HG02678 (cell line): ENCODE data around the gene SLC22A3.
A peak's percentile ranks its signal among the peaks of the same experiment; 100 is the strongest.

Experiments used
- ATAC-seq: cut with Tn5 transposase; IDR thresholded peaks from one replicate; pipeline ENCODE4 v1.9.1; 2021; ENCODE audit warnings: mild to moderate bottlenecking, moderate library complexity; ENCODE audit not compliant: unreplicated experiment

SLC22A3 gene

DNA sequence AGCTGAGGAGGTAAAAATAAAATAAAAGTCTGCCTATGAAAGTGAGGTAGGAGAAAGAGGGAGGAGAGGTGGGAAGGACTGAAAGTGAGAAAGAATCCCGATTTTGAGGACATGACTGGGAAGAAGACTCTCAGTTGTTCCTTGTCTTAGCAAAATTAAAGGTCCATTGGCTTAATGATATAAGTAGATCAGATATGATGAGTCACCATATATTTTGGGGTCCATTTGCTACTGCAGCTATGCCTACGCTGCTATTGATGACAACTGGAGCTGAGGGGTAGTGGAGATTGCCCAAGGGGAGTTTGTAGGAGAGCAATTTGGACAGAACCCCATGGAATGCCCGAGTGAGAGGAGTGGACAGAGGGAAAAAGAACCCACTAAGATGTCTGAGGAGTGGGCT is 15.1 kb upstream of the SLC22A3 start:
- no peak for ATAC-seq

DNA sequence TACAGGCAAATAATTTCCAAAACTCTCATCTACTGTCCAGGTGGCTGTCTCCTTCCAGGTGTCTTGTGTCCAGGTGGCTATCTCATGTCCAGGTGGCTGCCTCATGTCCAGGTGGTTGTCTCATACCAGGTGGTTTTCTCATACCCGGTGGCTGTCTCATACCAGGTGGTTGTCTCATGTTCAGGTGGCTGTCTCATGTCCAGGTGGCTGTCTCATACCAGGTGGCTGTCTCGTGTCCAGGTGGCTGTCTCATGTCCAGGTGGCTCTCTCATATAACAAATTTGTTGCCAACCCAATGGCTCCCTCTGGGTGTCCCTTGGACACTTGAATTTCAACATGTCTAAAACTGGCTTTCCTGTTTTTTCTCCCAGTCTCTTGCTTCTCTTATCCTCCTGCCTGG is 14.3 kb upstream of the SLC22A3 start:
- ATAC-seq = no peak

DNA sequence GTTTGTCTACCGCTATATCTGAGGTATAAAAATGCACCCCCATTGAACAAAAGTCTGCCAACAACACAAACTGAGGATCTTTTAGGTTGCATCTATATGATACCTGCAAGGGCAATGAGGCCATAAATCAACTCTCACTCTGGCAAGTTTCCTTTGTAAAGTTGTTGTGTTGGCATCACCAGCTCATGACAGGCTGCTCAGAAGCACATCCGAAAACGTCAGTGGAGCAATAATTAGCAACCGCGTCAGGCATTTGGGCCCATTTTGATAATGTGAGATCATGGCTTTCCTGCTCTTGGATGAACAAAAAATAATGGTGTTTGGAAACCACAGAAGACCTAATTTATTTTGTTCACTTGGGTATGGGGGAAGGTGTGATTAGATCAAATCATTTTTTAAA is 12.0 kb upstream of the SLC22A3 start:
- no peak for ATAC-seq

DNA sequence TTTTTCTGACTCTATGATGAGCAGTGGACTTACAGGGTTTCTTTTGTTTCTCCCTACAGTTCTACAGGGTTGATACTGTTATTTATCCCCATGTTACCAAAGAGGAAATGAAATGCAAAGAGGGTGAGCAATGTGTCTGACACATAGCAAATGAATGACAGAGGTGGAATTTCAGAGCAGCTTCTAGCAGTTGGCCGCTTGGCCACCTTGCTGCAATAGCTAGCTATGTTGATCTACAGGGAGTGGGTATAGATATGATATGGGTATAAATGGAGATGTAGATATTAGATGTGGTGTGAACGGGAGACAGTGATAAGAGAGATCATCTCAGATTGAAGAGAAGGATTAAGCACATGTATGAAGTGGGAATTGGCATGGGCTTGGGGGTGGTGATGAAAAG is 10.9 kb upstream of the SLC22A3 start:
- no peak for ATAC-seq

DNA sequence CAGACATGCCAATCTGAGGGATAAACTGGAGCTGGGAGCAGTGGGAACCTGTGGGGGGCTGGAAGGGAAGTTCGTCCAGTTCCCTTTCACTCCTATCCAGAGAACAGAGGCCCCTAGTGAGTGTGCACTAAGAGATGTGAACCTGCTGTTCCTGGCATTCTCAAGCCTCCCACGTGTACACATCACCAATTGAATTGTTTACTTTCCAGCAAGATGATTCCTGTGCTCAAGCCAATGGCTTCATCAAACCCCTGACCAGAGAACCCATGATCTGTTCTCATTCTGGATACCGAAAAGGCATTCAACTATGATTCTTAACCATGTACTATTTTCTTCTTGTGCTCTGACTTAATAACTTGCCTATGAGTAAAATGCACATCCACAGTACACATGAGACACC is 10.2 kb upstream of the SLC22A3 start:
- no peak for ATAC-seq

DNA sequence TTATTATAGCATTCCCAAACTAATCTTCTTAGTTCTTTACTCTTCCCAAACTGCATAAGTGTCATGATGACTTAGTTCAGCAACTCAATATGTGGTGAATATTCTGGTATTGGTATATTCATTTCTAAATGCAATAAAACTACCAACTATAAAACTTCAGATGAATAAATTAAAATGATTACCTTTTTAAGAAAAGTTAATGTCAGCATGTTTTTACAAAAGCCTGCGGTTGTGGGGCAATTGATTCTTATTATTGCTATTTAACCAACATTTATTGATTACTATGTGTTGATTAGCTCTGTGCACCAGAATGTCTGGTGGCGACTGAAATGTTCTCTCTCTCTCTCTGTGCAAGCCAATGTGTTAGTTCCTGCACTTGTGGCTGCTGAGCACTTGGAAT is 5.0 kb upstream of the SLC22A3 start:
- ATAC-seq = no peak

DNA sequence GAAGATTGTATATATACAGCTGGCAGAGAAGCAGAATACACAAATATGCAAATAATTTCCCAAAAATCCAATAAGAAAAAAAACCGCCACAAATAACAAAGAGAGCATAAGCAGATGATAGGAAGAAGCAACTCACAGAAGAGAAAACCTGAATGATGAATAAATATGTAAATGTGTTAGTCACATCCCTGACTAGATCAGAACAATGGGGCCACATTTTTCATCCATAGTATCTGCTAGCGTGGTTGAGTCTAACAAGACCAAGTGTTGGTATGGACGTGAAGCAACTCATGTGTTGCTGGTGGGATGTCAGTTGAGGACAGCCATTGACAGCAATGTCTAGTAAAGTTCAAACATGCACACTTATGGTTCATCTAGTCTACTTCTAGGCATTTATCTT is 3.9 kb upstream of the SLC22A3 start:
- no peak for ATAC-seq

DNA sequence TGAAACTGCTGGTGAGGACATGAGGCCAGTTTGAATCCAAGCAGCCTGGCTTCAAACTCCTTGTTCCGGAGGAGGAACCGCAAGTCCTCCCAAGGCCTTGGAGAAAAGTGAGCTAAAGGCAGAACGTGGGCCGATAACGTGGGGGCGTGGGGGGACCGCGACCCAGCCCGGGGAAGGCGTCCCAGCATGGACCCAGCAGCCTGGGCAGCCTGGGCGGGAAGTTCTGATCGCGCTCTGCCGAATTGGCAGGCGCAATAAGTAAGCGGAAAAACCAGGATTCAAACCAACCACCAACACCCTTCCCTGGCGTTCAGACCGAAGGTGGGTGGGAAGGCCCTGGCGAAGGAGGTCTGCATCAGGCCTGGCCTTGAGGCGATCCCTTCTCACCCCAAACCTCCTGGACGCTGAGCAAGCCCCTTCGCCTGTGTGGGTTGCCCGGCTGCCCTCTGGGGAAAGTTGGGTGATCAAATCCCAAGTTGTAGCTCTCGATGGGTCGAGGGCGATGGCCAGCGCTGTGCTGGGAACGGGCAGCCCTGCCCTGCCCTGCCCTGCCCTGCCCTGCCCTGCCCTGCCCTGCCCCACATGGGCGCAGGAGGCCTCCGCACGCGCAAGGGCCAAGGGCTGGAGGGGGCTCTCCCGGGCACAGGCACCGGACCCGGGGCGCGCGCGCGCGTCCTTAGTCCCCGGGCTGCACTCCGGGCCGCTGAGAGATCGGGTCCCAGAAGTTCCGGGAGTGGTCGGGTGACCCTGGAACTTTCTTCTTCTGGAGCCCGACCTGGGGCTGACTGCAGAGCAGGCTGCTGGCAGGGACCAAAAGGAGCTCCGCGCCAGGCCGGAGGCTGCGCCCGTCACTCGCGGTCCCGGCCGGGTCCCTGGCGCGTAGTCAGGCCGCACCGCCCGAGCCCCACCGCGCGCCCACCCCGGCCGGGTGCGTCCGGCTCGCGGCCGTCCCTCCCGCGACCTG is 637 bp upstream of the SLC22A3 start:
- no peak for ATAC-seq

DNA sequence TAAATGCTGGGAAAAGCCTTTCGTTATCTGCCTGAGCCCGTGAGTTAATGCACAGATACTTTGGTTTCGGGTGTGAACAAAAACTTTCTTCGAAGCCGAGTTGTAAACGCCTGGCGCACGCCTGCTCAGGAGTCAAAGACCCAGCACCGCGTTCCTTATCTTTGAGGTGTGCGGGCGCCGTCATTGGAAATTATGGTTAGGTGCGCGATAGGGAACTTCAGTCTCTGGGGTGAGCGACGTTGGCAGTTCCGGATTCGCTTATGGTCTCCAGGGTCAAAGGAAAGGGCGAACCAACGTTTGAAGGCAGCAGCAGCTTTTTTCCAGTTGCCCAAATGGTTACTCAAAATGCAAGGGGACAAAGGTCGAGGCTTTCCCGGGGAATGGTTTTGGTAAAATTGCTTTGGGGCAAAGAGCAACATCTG is 853 bp downstream of the SLC22A3 start:
- ATAC-seq = no peak

DNA sequence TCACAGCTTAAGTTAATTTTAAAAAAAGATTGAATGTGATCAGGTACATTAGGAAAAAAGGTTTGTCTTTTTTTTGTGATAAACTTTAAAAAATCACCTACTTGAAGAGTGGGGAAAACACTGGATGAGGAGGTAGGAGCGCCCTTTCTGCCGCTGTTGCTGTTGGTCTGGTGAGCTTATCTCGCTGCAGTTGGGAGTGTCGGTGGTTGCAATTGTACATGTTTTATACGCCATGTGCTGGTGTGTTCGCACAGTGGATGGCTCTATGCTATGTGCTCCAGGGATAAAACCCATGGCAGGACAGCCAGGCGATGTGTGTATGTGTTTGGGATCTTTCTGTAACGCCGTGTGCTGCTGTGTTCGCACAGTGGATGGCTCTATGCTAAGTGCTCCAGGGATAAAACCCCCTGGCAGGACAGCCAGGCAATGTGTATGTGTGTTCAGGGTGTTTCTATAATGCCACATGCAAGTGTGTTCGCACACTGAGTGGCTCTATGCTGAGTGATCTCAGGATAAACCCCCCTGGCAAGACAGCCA is 1.7 kb downstream of the SLC22A3 start:
- no peak for ATAC-seq

DNA sequence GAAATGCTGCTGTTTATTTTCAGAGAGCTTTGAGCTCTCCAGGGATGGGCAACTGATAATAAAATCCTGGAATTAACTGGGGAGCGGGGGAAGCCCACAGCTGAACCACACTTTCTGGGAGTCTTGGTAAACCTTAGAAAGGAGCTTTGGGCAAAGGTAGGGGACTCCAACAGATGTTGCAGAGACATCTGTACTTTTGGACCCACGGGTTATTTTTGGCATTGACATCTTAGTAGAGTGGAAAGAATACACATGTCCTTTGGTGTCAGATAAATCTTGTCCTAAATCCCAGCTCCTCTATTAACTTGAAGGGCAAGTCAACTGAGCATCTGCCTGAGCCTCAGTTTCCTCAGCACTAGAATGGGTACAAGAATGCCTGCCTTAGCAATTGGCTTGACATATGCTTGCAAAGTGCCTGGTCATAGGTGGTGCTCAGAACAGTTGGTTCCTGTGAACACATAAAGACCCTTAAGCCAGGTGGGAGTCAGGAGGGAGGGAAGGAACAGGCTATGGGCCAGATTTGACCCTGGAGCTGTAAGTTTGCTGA is 5.8 kb downstream of the SLC22A3 start:
- no peak for ATAC-seq

DNA sequence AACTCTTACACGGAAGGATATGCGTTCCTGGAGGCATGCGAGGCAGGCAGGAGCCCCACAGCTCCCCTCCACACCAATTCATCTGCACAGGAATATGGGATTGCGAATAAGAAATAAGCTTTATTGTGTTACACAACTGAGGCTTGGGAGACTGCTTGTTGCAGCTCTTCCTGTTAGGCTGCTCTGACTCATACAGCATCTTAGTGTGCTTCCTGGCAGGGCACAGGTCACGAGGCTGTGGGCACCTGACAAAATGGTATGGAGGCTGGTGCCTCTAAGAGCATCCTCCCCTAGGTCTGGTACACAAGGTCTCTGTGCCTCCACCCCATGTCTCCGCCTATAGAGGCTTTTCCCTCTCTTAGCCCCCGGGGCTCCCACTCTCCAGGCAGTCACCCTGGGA is 6.8 kb downstream of the SLC22A3 start:
- ATAC-seq = no peak

DNA sequence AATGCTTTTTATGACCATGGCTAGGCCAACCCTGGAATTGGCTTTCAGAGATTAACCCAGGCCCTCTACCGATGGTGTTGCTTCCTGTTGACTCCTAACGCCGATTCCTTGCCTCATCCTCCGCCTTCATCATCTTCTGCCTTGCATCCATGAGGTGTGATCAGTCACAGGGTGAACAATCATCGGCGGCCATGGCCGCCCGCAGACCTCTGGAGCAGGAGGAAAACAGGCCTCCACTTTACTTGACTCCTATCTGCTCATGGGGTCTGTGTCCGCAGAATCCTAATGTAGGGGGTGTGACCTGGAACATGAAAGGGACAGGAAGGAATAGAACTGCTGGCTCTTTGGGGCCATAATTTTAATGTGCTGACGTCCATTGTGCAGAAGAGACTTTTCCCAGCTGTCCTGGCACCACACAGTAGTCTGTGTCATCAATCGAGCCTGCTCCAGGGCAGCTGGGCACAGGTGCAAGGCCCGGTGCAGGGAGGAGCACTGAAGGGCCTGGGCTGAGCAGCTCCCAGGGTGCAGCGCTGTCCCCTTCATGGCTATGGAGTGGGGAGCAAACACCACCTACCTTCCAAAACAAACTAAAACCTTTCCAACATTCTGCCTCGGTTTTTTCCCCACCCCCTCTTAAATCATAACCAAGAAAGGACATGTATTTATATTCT is 8.0 kb downstream of the SLC22A3 start:
- ATAC-seq = no peak

DNA sequence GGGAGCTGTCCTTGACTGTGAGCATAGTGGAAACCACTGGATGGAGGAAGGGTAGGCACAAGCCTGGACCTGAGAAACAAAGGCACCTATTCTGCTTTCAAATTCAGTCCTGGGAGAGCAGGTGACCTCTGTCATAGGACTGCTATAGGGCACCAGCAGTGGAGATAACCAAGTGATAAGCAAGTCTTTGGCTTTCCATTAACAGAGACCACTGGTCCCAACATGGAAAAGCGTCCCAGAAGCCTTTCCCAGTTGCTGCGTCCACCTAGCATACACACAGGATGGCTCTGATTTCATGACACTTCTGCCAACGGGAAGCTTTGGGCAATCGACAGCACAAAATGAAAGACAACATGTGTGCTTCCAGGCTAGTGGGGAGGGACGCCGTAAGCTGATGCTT is 8.9 kb downstream of the SLC22A3 start:
- ATAC-seq = no peak

DNA sequence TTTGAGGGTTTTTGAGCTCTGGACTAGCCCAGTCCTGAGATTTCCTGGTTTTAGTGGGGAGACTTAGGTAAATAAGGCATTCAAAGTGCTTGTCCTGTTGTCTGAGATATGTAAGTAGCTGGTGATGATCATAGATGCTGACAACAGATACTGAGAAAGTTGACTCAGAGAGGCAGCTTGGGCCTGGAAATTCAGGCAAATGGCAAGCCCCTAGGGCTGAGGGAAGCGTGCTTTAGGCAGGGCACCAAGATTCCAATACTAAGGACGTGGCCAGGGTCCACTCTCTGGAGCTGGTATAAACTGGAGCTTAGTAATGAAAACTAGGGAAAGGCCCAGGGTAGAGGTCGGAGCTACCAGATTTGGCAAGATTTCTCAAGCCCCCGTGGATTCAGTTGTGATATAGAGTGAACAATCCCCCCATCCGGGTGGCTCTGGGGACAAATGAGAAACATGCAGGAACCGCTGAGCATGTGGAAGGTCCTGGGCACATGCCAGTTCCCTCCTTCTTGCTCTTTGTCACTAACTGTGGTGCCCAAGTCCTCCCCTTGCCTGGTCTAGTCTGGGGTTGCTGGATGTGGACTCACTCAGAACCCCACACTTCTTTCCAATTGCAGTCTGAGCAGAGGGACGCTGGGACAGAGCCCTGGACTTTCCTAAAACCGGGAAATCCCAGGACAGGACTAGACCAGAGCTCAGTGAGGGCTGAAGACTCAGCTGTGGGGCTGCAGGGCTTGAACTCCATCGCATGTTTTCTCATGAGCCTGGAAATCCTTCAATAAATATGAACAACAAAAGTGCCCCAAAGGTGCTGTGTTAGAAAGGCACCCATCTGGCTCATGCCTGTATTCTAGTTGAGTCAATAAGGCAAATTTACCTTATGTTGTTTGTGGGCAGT is 10.3 kb downstream of the SLC22A3 start:
- ATAC-seq = no peak

DNA sequence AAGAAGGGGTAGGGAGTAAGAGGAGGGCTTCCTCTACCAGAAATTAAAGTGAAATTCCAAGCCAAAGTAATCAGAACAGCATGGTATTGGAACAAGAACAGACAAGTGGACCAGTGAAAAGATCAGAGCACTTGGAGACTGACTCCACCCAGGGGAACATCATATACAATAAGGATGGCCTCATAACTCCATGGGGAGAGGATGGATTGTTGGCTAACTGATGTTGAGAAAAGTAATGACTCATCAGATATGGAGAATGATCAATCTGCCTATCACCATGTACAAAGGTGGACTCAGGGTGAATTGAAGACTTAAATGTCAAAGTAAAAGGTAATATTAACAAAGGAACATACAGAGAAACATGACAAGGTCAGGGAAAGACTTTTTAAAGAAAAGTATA is 12.8 kb downstream of the SLC22A3 start:
- no peak for ATAC-seq

DNA sequence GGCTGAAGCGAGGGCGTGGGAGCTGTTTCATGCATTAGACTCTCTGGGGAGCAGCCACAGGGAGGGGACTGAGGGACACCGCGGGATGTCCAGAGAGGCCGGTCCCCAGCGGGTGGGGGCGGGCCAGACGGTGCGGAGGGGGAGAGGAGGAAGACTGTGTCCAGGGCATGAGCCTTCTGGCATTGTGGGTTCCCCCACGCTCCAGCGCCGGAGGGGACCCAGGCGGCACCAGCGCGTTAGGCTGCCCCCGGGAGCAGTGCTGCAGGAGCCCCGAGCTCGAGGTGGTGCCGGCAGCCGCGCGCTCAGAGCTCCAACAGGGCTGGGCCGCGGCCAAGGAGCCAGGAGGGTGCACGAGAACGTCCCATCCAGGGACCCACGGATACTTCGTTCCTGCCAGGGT is 14.4 kb downstream of the SLC22A3 start:
- no peak for ATAC-seq

DNA sequence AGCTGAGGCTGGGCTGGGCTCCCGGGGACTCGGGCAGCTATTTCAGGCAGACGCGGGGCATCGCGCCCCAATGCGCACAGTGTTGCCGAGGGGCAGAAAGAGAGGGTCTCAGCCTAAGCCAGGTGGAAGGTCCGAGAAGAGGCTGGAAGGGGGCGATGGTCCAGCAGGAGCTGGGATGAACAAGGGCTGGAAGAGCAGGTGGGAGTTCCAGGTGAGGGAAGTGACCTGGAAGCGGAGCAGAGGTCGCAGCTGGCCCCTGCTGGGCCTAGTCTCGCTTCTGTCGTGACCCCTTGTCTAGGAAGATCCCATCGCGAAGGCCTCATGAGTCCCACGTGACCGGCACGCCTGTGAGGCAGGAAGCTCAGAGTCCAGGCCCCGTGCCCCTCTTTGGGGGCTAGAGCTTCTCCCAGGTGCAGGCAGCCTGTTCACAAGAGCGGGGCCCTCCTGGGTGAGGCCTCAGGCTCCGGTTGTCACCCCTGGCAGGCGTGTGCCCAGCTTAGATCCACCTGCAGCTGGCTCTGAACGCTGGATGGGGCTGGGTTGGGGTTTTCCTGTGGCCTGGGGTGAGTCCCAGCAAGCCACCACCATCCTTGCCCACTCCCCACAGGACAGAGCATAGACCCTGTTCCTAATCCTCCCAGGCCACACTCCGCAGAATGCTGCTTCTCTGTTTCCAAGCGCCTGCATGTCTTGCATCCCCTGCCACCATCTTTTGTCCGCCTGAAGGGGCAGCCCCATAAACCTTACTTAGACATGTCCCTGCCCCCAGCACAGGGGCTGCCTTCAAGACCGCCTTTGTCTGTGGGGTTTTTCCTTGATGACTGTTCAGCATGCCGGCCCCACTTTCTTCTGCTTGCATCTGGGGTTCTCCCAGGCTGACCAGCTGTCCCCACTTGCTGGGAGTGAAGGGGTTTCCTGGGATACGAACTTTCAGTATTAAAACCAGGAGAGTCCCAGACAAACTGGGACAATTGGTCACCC is 15.1 kb downstream of the SLC22A3 start:
- ATAC-seq = peak; percentile 69

DNA sequence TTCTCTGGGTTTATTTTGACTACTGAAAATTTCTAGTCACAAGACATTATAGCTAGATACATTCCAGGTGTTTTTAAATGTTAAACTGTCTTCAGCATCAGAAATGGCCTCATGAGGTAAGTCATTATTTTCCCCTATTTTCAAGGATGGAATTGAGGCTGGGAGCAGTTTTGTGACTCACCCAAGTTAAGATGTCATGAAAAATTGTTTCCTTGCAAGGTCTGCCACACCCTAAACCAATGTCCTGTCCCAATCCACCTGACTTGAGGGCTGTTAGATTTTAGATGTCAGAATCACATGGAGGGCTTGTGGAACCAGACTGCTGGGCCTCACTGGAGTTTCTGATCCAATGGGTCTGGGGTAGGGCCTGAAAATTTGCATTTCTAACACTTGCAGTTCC is 16.9 kb downstream of the SLC22A3 start:
- no peak for ATAC-seq
